Endodermal cell (in vitro differentiated cells): ENCODE measurements around the gene CSPG4. TPM values are rescaled to one million over a fixed set of nuclear protein-coding genes. Genes with fewer than 3 reads are reported as not detected.

Experiments
- DNase-seq: peaks from one replicate; pipeline ENCODE4 v3.0.0-alpha.2; 2017
- H3K27ac ChIP-seq: 2 replicates; pipeline ENCODE4 v1.5.1; 2013; ENCODE audit warnings: mild to moderate bottlenecking, low read depth, low read length, moderate library complexity
- H3K27me3 ChIP-seq: 2 replicates; pipeline ENCODE4 v1.6.1; 2013; ENCODE audit warnings: mild to moderate bottlenecking, low read length, moderate library complexity; ENCODE audit not compliant: insufficient read depth, control insufficient read depth, poor library complexity, severe bottlenecking
- H3K36me3 ChIP-seq: 2 replicates; pipeline ENCODE4 v1.7.0; 2013; ENCODE audit warnings: mild to moderate bottlenecking, low read length, moderate library complexity; ENCODE audit not compliant: control insufficient read depth, insufficient read depth
- H3K4me1 ChIP-seq: one replicate; pipeline ENCODE4 v1.7.0; 2013; ENCODE audit warnings: low read length; ENCODE audit not compliant: control insufficient read depth, insufficient read depth
- H3K4me3 ChIP-seq: 2 replicates; pipeline ENCODE4 v1.5.1; 2013; ENCODE audit warnings: mild to moderate bottlenecking, low read length, moderate library complexity
- H3K9ac ChIP-seq: 2 replicates; pipeline ENCODE4 v1.6.1; 2013; ENCODE audit warnings: mild to moderate bottlenecking, low read length, moderate library complexity; ENCODE audit not compliant: poor library complexity, severe bottlenecking; ENCODE audit errors: extremely low read depth
- H3K9me3 ChIP-seq: 2 replicates; pipeline ENCODE4 v1.6.1; 2013; ENCODE audit warnings: mild to moderate bottlenecking, low read length, moderate library complexity; ENCODE audit not compliant: control insufficient read depth
- H3K27ac Mint-ChIP-seq: 2 replicates; pipeline ENCODE4 v1.8.0; 2020; ENCODE audit warnings: mixed read lengths
- H3K27me3 Mint-ChIP-seq: 2 replicates; pipeline ENCODE4 v1.8.0; 2021; ENCODE audit warnings: mild to moderate bottlenecking, mixed read lengths; ENCODE audit not compliant: insufficient read depth
- H3K36me3 Mint-ChIP-seq: 2 replicates; pipeline ENCODE4 v1.8.0; 2020; ENCODE audit warnings: low read depth, mixed read lengths
- H3K4me1 Mint-ChIP-seq: 2 replicates; pipeline ENCODE4 v1.8.0; 2020; ENCODE audit warnings: mixed read lengths
- H3K4me3 Mint-ChIP-seq: 2 replicates; pipeline ENCODE4 v1.8.0; 2020; ENCODE audit warnings: mild to moderate bottlenecking, moderate library complexity, mixed read lengths
- H3K9me3 Mint-ChIP-seq: 2 replicates; pipeline ENCODE4 v1.8.0; 2020; ENCODE audit warnings: mild to moderate bottlenecking, mixed read lengths
- WGBS, 2 experiments: methylation state at CpG; one replicate each; pipeline versions ENCODE4 v1.1.5 to v1.1.7; 2013; ENCODE audit warnings: missing lambda C conversion rate in 2 of 2, mixed read lengths in 1 of 2; ENCODE audit not compliant: insufficient coverage in 1 of 2, insufficient read length in 1 of 2; 5-methylcytosine and 5-hydroxymethylcytosine counted together
- total RNA-seq, 2 donors: library from RNA; stranded (reverse); fragmentation: NEBNext Ultra II Directional in 1 of 2; extraction: Animal tissue kit (Norgen Biotek cat#: 25700) in 1 of 2; gene quantifications; 2 replicates in 1 of 2; 3 replicates in 1 of 2; pipeline ENCODE4 v1.2.1, GENCODE V29; 2021
- TF ChIP-seq, protein P1 (sequence below): fragments of 200-600 bp; sonication (generic); conservative IDR thresholded peaks from 2 replicates; pipeline ENCODE4 v1.5.0; 2021; ENCODE audit warnings: antibody characterized with exemption, mild to moderate bottlenecking

The CSPG4 gene
- total RNA-seq, 2 donors from 2014 or later = 1.8 to 3.3 TPM

DNA sequence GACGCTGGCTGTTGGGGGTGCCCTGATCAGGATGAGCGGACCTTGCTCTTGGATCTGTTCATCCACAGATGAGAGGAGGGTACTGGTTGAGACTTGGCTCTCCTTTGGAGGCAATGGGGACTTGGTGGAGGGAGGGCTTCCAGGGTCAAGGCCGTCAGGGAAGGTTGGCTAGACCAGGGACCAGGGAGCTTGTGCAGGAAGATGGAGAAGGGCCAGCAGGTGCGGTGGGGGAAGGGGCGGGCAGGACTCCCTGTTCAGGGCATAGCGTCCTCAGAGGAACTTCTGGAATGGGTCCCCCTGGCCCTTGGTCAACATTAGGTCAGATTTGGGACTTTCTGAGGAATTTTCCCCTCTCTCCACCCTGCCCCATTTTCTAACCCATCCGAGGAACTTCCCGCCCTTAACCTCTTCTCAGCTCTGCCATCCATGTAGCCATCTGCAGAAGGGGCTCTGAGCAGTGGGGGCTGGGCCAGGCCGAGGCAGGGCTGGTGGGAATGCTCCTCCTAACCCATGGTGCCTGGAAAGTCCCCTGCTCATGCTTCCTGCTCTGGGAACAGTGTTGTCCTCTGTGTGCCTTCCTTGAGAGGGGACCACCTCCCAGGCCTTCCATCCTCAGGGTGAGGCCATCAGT is 53.4 kb downstream of the CSPG4 start:
- Mint-ChIP-seq H3K9me3 (no peaks in the 10 kb centered on the region), H3K27ac (no peak overlapping the region), H3K4me1 (peaks cover 7% of the 10 kb centered on the region), H3K4me3 (no peak overlapping the region), H3K36me3 (peaks cover 27% of the 10 kb centered on the region), H3K27me3 (no peaks in the 10 kb centered on the region)
- WGBS, 2 experiments = 92 to 96% methylated on average over 4 to 9 of the region's 9 CpGs
- Histone ChIP-seq H3K27ac (no peak overlapping the region), H3K4me1 (no peaks in the 10 kb centered on the region), H3K4me3 (no peak overlapping the region), H3K27me3 (no peaks in the 10 kb centered on the region), H3K36me3 (peaks cover 13% of the 10 kb centered on the region), H3K9ac (no peak overlapping the region), H3K9me3 (no peaks in the 10 kb centered on the region)
- DNase-seq = no peak
- TF ChIP-seq, protein P1, sequence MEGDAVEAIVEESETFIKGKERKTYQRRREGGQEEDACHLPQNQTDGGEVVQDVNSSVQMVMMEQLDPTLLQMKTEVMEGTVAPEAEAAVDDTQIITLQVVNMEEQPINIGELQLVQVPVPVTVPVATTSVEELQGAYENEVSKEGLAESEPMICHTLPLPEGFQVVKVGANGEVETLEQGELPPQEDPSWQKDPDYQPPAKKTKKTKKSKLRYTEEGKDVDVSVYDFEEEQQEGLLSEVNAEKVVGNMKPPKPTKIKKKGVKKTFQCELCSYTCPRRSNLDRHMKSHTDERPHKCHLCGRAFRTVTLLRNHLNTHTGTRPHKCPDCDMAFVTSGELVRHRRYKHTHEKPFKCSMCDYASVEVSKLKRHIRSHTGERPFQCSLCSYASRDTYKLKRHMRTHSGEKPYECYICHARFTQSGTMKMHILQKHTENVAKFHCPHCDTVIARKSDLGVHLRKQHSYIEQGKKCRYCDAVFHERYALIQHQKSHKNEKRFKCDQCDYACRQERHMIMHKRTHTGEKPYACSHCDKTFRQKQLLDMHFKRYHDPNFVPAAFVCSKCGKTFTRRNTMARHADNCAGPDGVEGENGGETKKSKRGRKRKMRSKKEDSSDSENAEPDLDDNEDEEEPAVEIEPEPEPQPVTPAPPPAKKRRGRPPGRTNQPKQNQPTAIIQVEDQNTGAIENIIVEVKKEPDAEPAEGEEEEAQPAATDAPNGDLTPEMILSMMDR = no peak

- Histone ChIP-seq H3K9me3 (no peaks in the 10 kb centered on the region), H3K4me3 (no peak overlapping the region), H3K27ac (no peak overlapping the region), H3K9ac (no peak overlapping the region), H3K36me3 (peaks cover 13% of the 10 kb centered on the region), H3K4me1 (peaks cover 6% of the 10 kb centered on the region), H3K27me3 (no peaks in the 10 kb centered on the region)
- DNase-seq = no peak
- TF ChIP-seq, protein P1 = no peak
- H3K4me3 Mint-ChIP-seq = no peak overlapping the region
- peaks cover 10% of the 10 kb centered on the region for H3K4me1 Mint-ChIP-seq
- no peaks in the 10 kb centered on the region for H3K27me3 Mint-ChIP-seq
- H3K9me3 Mint-ChIP-seq = no peaks in the 10 kb centered on the region
- H3K36me3 Mint-ChIP-seq = peaks cover 27% of the 10 kb centered on the region
- WGBS, 2 experiments = 95 to 97% methylated on average over 19 to 22 of the region's 22 CpGs
- H3K27ac Mint-ChIP-seq = no peak overlapping the region
These were observed 55.8 kb downstream of the CSPG4 start for GRCh38 chr15:75656813-75657212.

DNA sequence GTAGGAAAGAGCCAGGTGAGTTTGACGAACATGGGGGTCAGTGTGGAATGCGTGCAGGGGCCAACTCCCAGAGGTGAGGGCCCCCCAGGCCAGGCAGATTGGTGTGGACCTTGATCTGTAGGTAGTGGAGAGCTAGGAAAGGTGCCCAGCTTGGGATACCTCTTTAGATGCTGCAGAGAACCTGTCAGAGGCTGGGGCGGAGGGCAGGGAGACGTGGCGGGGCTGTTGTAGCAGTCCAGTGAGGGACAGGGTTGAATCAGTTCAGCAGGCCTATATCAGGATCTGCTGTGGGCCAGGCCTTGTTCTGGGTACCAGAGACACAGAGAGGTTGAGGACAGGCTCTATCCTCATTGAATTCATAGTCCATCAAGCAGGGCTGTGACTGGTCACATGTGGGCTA is 56.3 kb downstream of the CSPG4 start:
- Mint-ChIP-seq H3K9me3 (no peaks in the 10 kb centered on the region), H3K4me3 (no peak overlapping the region), H3K27me3 (no peaks in the 10 kb centered on the region), H3K36me3 (peaks cover 29% of the 10 kb centered on the region), H3K4me1 (peaks cover 15% of the 10 kb centered on the region), H3K27ac (no peak overlapping the region)
- Histone ChIP-seq H3K27me3 (no peaks in the 10 kb centered on the region), H3K4me3 (no peak overlapping the region), H3K27ac (no peak overlapping the region), H3K9ac (no peak overlapping the region), H3K9me3 (no peaks in the 10 kb centered on the region), H3K4me1 (peaks cover 6% of the 10 kb centered on the region), H3K36me3 (peaks cover 13% of the 10 kb centered on the region)
- 94 to 100% methylated on average over 4 to 5 of the region's 5 CpGs for WGBS, 2 experiments
- no peak for DNase-seq
- TF ChIP-seq, protein P1 = no peak
